ENCODE results near the gene SI. TPM values are rescaled to one million over a fixed set of nuclear protein-coding genes. Genes with fewer than 3 reads are reported as not detected.

The SI gene
- total and polyA plus RNA-seq, 2 of the 4 experiments (the other 2 are of a cell fraction): not detected

- POLR2A ChIA-PET (ENCODE audit: unreplicated experiment): no interaction called here
- H4K91ac ChIP-seq (ENCODE audit: insufficient read depth, low read depth, low read length): no peak overlapping the region
- no peak overlapping the region for H3K4ac ChIP-seq (ENCODE audit: low read depth, low read length)
- DNase-seq (no peak), ATAC-seq (ENCODE audit: low read depth) (no peak)
- peaks cover 5% of the 10 kb centered on the region for H3K9me3 ChIP-seq (ENCODE audit: control insufficient read depth, insufficient read depth, low read length)
- dilution Hi-C loops (cut with HindIII; ENCODE audit: low sequenced_read_pairs, unreplicated experiment) (no loop called here), intact Hi-C loops (cut with micrococcal nuclease) (no loop called here), in situ Hi-C loops (cut with MboI; ENCODE audit: low sequenced_read_pairs) (no loop called here)
- no peak overlapping the region for H3K4me2 ChIP-seq (ENCODE audit: low read depth, low read length)
- no peak for TF ChIP-seq NFE2L2 (IDR thresholded peaks at IDR 0.05; ENCODE audit: low read depth, low read length)
- no peak for TF ChIP-seq FOS (IDR thresholded peaks at IDR 0.05; ENCODE audit: low read depth, low read length)
- no peak for TF ChIP-seq RFX5 (IDR thresholded peaks at IDR 0.05; ENCODE audit: low read depth, low read length)
- no peak for TF ChIP-seq CHD1 (IDR thresholded peaks at IDR 0.05; ENCODE audit: low read depth, low read length)
- no peak overlapping the region for H2AK5ac ChIP-seq (ENCODE audit: low read depth, low read length)
- H2AK9ac ChIP-seq (replicated peaks; ENCODE audit: low read depth, low read length, poor library complexity): no peak overlapping the region
- no peak overlapping the region for H2BK15ac ChIP-seq (ENCODE audit: low read depth, low read length)
- CTCF ChIA-PET: no interaction called here
- no peak overlapping the region for H3K56ac ChIP-seq (ENCODE audit: extremely low read depth, insufficient read depth, low read length)
- no peak overlapping the region for H3K23ac ChIP-seq (ENCODE audit: low read depth, low read length)
- no CpG with 5 or more reads among the region's 1 CpG for WGBS, 2 experiments (ENCODE audit: extremely low coverage in 2 of 2, insufficient read length in 1 of 2)
- no peak overlapping the region for H3K9ac ChIP-seq (ENCODE audit: low read depth, low read length)
- H3K36me3 ChIP-seq (ENCODE audit: control insufficient read depth, insufficient read depth, low read length): no peaks in the 10 kb centered on the region
- BruUV-seq (replicated peaks): no TSS peak
- H3K27me3 ChIP-seq (ENCODE audit: control insufficient read depth, insufficient read depth, low read length): no peaks in the 10 kb centered on the region
- H3K18ac ChIP-seq (ENCODE audit: low read depth, low read length): no peak overlapping the region
- H3K79me1 ChIP-seq (ENCODE audit: low read depth in 1 of 2, low read length in 2 of 2): no peaks in the 10 kb centered on the region
- H2BK5ac ChIP-seq (ENCODE audit: low read depth, low read length, poor library complexity, severe bottlenecking): no peak overlapping the region
- no peak overlapping the region for H4K5ac ChIP-seq (ENCODE audit: low read depth, low read length)
- H2BK120ac ChIP-seq (ENCODE audit: low read depth, low read length): no peak overlapping the region
- H3K4me3 ChIP-seq (ENCODE audit: insufficient read depth, low read depth, low read length): no peak overlapping the region
- no peak overlapping the region for H2BK20ac ChIP-seq (ENCODE audit: low read depth, low read length)
- H3K4me1 ChIP-seq (ENCODE audit: control insufficient read depth, insufficient read depth, low read length): no peaks in the 10 kb centered on the region
- no peaks in the 10 kb centered on the region for H3K9me1 ChIP-seq (ENCODE audit: insufficient read depth, low read length)
- no peak overlapping the region for H3K27ac ChIP-seq (ENCODE audit: insufficient read depth, low read length)
- H4K20me1 ChIP-seq (ENCODE audit: insufficient read depth, low read length): no peaks in the 10 kb centered on the region
- no peak overlapping the region for H3K14ac ChIP-seq (replicated peaks; ENCODE audit: low read depth, low read length)
- no peak overlapping the region for H2AFZ ChIP-seq (replicated peaks; ENCODE audit: low read length, poor library complexity)
- no peak overlapping the region for H4K8ac ChIP-seq (ENCODE audit: low read depth in 2 of 2, low read length in 2 of 2)
These were observed 25.3 kb upstream of the SI start for GRCh38 chr3:165103616-165104015.

Data from IMR-90 (cell line).